ENCODE data around the gene FIBCD1. TPM values are rescaled to one million over a fixed set of nuclear protein-coding genes. Genes with fewer than 3 reads are reported as not detected.
A peak's percentile ranks its signal among the peaks of the same experiment; 100 is the strongest.

Gene FIBCD1
- total and polyA plus RNA-seq, 2 experiments from 2014 or later: 4.4 to 5.6 TPM

- H3K4me3 ChIP-seq: no peak overlapping the region
- ATAC-seq (no peak), DNase-seq (ENCODE audit: low spot score) (no peak)
- TF ChIP-seq POLR2AphosphoS5 (IDR thresholded peaks at IDR 0.05; ENCODE audit: low read depth) (no peak), ZNF462 (CRISPR knock-in tag; IDR thresholded peaks at IDR 0.05) (no peak), CTCF (conservative IDR thresholded peaks at IDR 0.05; ENCODE audit: low read depth in 2 of 2) (no peak), ZNF331 (CRISPR knock-in tag; IDR thresholded peaks at IDR 0.05; ENCODE audit: low read depth) (no peak), STAT1 (IDR thresholded peaks at IDR 0.05; ENCODE audit: unreplicated experiment) (no peak), NANOG (IDR thresholded peaks at IDR 0.05; ENCODE audit: borderline replicate concordance) (no peak), CREB1 (CRISPR knock-in tag; IDR thresholded peaks at IDR 0.05; ENCODE audit: low read depth) (no peak), REST (IDR thresholded peaks at IDR 0.05; ENCODE audit: unreplicated experiment) (no peak), EZH2phosphoT487 (IDR thresholded peaks at IDR 0.05; ENCODE audit: unreplicated experiment) (no peak), EZH2 (IDR thresholded peaks at IDR 0.05; ENCODE audit: low read depth, unreplicated experiment) (no peak), ZNF114 (CRISPR knock-in tag; IDR thresholded peaks at IDR 0.05) (no peak), JUNB (IDR thresholded peaks at IDR 0.05; ENCODE audit: unreplicated experiment) (no peak)
- TF ChIP-seq, protein P1, sequence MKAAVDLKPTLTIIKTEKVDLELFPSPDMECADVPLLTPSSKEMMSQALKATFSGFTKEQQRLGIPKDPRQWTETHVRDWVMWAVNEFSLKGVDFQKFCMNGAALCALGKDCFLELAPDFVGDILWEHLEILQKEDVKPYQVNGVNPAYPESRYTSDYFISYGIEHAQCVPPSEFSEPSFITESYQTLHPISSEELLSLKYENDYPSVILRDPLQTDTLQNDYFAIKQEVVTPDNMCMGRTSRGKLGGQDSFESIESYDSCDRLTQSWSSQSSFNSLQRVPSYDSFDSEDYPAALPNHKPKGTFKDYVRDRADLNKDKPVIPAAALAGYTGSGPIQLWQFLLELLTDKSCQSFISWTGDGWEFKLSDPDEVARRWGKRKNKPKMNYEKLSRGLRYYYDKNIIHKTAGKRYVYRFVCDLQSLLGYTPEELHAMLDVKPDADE (IDR thresholded peaks at IDR 0.05): no peak
- no peak overlapping the region for H2AFZ ChIP-seq
- no peak overlapping the region for H3K27ac ChIP-seq (ENCODE audit: low read depth)
- H3K9me2 ChIP-seq (ENCODE audit: insufficient read depth): no peaks in the 10 kb centered on the region
- H3K79me2 ChIP-seq (replicated peaks; ENCODE audit: insufficient read depth): peaks cover 67% of the 10 kb centered on the region
- H3K36me3 Mint-ChIP-seq (ENCODE audit: low read depth): peaks cover 21% of the 10 kb centered on the region
- H4K20me1 ChIP-seq (replicated peaks; ENCODE audit: insufficient read depth): peaks cover 23% of the 10 kb centered on the region
- no peaks in the 10 kb centered on the region for H3K4me1 ChIP-seq (ENCODE audit: insufficient read depth)
- no peaks in the 10 kb centered on the region for H3K9me3 Mint-ChIP-seq
- H3K27me3 Mint-ChIP-seq (ENCODE audit: insufficient read depth, low read depth, poor library complexity): peaks cover 1% of the 10 kb centered on the region
- no peaks in the 10 kb centered on the region for H3K27me3 ChIP-seq (ENCODE audit: insufficient read depth)
- no peak overlapping the region for H3K4me3 Mint-ChIP-seq
- peaks cover 15% of the 10 kb centered on the region for H3F3A ChIP-seq (replicated peaks; ENCODE audit: low read depth)
- H3K36me3 ChIP-seq (ENCODE audit: insufficient read depth): peaks cover 8% of the 10 kb centered on the region; the same call in 1 of the 2 replicates
- peak overlapping the region; percentile 1; the same call in 1 of the 2 replicates for H3K27ac Mint-ChIP-seq
- no peak overlapping the region for H3K4me2 ChIP-seq
- H3K4me1 Mint-ChIP-seq: peaks cover 18% of the 10 kb centered on the region
These were observed 76.8 kb downstream of the FIBCD1 start for GRCh38 chr9:130862217-130862616.

All from GM23338 (cell line).